Measurements from ENCODE around the gene OSBP2. TPM values are rescaled to one million over a fixed set of nuclear protein-coding genes. Genes with fewer than 3 reads are reported as not detected.

The OSBP2 gene
- total RNA-seq, 1 experiment from 2014 or later: 6.2 TPM

DNA sequence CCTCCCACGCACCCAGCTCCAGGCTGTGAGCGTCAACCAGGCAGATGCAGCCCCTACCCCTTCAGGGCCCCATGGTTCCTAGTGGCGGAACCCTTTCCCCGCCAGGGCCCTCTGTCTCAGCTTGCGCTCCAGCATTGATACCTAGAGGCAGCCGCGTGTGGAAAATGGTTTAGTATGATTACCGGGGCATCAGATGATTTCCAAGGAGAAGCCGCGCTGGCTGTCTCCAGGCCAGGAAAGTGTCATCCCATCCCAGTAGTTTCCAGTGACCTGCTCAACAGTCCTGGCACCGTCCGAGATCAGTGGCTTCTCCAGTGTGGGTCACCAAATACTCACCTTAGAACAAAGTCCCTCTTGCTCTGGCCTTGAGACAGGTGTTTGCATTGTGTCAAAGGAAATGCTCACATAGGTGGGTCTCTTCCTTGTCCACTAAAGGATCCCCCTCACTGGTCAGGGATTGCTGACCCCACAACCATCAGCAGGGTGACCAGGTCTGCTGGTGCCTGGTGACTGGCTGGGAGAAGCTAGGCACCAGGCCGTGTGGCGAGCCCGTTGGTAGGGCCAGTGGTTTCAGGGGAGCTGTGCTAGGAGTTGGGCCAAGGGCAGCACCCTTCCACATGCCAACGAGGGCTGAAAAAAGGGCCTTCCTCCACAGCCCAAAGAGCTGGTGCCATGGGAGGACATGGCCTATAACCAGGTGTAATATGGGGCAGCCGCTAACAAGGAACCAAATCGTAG, 164.5 kb downstream of the OSBP2 start:
- DNase-seq: no peak
- H3K36me3 Mint-ChIP-seq (ENCODE audit: insufficient read depth, unreplicated experiment): no peaks in the 10 kb centered on the region
- peaks cover 4% of the 10 kb centered on the region for H3K27me3 Mint-ChIP-seq (ENCODE audit: insufficient read depth, unreplicated experiment)
- BruUV-seq (replicated peaks): no TSS peak
- intact Hi-C loops (cut with micrococcal nuclease; ENCODE audit: unreplicated experiment): no loop called here
- no peaks in the 10 kb centered on the region for H3K36me3 ChIP-seq (ENCODE audit: control insufficient read depth, insufficient read depth, low read length)
- H3K4me3 Mint-ChIP-seq (ENCODE audit: unreplicated experiment): no peak overlapping the region
- TF ChIP-seq, protein P1, sequence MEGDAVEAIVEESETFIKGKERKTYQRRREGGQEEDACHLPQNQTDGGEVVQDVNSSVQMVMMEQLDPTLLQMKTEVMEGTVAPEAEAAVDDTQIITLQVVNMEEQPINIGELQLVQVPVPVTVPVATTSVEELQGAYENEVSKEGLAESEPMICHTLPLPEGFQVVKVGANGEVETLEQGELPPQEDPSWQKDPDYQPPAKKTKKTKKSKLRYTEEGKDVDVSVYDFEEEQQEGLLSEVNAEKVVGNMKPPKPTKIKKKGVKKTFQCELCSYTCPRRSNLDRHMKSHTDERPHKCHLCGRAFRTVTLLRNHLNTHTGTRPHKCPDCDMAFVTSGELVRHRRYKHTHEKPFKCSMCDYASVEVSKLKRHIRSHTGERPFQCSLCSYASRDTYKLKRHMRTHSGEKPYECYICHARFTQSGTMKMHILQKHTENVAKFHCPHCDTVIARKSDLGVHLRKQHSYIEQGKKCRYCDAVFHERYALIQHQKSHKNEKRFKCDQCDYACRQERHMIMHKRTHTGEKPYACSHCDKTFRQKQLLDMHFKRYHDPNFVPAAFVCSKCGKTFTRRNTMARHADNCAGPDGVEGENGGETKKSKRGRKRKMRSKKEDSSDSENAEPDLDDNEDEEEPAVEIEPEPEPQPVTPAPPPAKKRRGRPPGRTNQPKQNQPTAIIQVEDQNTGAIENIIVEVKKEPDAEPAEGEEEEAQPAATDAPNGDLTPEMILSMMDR (IDR thresholded peaks at IDR 0.05; ENCODE audit: insufficient read depth in 1 of 2, low read depth in 1 of 2, low read length in 1 of 2, severe bottlenecking in 1 of 2, unreplicated experiment in 1 of 2): no peak
- ChIA-PET CTCF (no interaction called here), POLR2A (no interaction called here)
- peaks cover 8% of the 10 kb centered on the region for H3K9me3 Mint-ChIP-seq (ENCODE audit: unreplicated experiment)
- H3K27ac Mint-ChIP-seq (ENCODE audit: unreplicated experiment): no peak overlapping the region
- H3K4me1 Mint-ChIP-seq (ENCODE audit: low read depth, unreplicated experiment): no peaks in the 10 kb centered on the region
- H3K9me3 ChIP-seq: no peaks in the 10 kb centered on the region
- no peak overlapping the region for H3K4me3 ChIP-seq (ENCODE audit: low read depth, low read length)
- peaks cover 4% of the 10 kb centered on the region; the same call in 1 of the 2 replicates for H3K4me1 ChIP-seq
- no peaks in the 10 kb centered on the region for H3K27me3 ChIP-seq (replicated peaks; ENCODE audit: control insufficient read depth, insufficient read depth, low read length)

- Histone ChIP-seq H3K27me3 (replicated peaks; ENCODE audit: control insufficient read depth, insufficient read depth, low read length) (no peaks in the 10 kb centered on the region), H3K4me1 (peaks cover 4% of the 10 kb centered on the region; the same call in 1 of the 2 replicates), H3K9me3 (no peaks in the 10 kb centered on the region), H3K4me3 (ENCODE audit: low read depth, low read length) (no peak overlapping the region), H3K36me3 (ENCODE audit: control insufficient read depth, insufficient read depth, low read length) (no peaks in the 10 kb centered on the region)
- POLR2A ChIA-PET: no interaction called here
- Mint-ChIP-seq H3K4me3 (ENCODE audit: unreplicated experiment) (no peak overlapping the region), H3K27ac (ENCODE audit: unreplicated experiment) (no peak overlapping the region), H3K27me3 (ENCODE audit: insufficient read depth, unreplicated experiment) (peaks cover under 1% of the 10 kb centered on the region), H3K9me3 (ENCODE audit: unreplicated experiment) (peaks cover 3% of the 10 kb centered on the region), H3K36me3 (ENCODE audit: insufficient read depth, unreplicated experiment) (no peaks in the 10 kb centered on the region), H3K4me1 (ENCODE audit: low read depth, unreplicated experiment) (no peaks in the 10 kb centered on the region)
- CTCF ChIA-PET: no interaction called here
- DNase-seq: no peak
- intact Hi-C loops (cut with micrococcal nuclease; ENCODE audit: unreplicated experiment): no loop called here
- BruUV-seq (replicated peaks): no TSS peak
- TF ChIP-seq, protein P1 (IDR thresholded peaks at IDR 0.05; ENCODE audit: insufficient read depth in 1 of 2, low read depth in 1 of 2, low read length in 1 of 2, severe bottlenecking in 1 of 2, unreplicated experiment in 1 of 2): no peak
Measured at GRCh38 chr22:30859714-30860095, 165.0 kb downstream of the OSBP2 start.

DNA sequence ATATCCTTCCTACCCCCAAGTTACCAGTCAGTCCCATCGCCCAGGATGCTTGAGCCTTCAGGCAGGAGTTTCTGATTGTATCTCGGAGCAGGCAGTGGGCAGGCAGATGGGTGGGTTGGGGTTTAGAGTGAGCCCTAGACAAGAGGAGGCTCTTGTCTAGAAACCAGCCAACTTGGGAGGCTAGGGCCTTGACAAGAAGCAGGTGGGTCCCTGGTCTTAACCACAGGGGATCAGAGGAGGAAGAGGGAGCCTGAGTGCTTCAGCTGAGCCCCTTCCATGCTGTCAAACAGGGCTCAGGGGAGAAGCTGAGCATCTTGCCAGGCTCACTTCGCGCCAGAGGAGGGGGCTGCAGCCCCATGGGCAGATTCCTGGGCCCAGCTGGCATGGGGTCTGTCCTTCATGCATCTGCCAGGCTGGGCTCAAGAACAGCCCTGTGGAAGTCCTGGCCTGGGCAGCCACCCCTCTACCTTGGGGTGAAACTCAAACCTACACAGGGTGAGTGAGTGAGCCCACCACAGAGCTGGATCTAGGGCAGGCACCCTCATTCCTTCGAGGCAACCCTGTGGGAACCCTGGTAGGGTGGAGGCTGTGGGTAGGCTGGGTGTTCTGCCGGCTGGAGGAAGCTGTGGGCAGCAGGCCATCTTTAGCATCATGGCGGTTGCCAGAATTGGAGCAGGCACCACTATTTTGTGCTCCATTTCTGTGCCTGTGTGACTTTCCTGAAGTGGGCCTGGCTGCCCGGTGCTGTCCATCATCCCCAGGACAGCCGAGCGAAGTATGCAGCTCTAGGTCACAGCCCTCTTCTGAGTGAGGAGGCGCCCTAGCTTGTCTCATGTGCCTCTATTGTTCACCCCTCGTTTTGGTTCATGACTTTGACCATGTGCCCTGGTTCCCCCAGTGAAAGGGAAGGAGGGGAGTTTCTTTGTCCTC, 165.8 kb downstream of the OSBP2 start:
- H3K9me3 Mint-ChIP-seq (ENCODE audit: unreplicated experiment): no peaks in the 10 kb centered on the region
- H3K27ac Mint-ChIP-seq (ENCODE audit: unreplicated experiment): no peak overlapping the region
- H3K4me1 ChIP-seq: peaks cover 4% of the 10 kb centered on the region; the same call in 1 of the 2 replicates
- no peaks in the 10 kb centered on the region for H3K36me3 Mint-ChIP-seq (ENCODE audit: insufficient read depth, unreplicated experiment)
- POLR2A ChIA-PET: no interaction called here
- no peaks in the 10 kb centered on the region for H3K27me3 ChIP-seq (replicated peaks; ENCODE audit: control insufficient read depth, insufficient read depth, low read length)
- DNase-seq: no peak
- no peaks in the 10 kb centered on the region for H3K36me3 ChIP-seq (ENCODE audit: control insufficient read depth, insufficient read depth, low read length)
- CTCF ChIA-PET: no interaction called here
- no peaks in the 10 kb centered on the region for H3K9me3 ChIP-seq
- intact Hi-C loops (cut with micrococcal nuclease; ENCODE audit: unreplicated experiment): no loop called here
- no peaks in the 10 kb centered on the region for H3K4me1 Mint-ChIP-seq (ENCODE audit: low read depth, unreplicated experiment)
- no TSS peak for BruUV-seq (replicated peaks)
- H3K4me3 ChIP-seq (ENCODE audit: low read depth, low read length): no peak overlapping the region
- TF ChIP-seq, protein P1 (IDR thresholded peaks at IDR 0.05; ENCODE audit: insufficient read depth in 1 of 2, low read depth in 1 of 2, low read length in 1 of 2, severe bottlenecking in 1 of 2, unreplicated experiment in 1 of 2): no peak
- no peaks in the 10 kb centered on the region for H3K27me3 Mint-ChIP-seq (ENCODE audit: insufficient read depth, unreplicated experiment)
- H3K4me3 Mint-ChIP-seq (ENCODE audit: unreplicated experiment): no peak overlapping the region
